GM12801 (cell line): ENCODE measurements around the gene TRAPPC3.

Experiments used
- TF ChIP-seq, protein P1 (sequence below): IDR thresholded peaks from one replicate; pipeline ENCODE4 v1.5.1; 2011; ENCODE audit warnings: control low read depth; ENCODE audit not compliant: insufficient read length; ENCODE audit errors: extremely low read depth

TRAPPC3 gene

DNA sequence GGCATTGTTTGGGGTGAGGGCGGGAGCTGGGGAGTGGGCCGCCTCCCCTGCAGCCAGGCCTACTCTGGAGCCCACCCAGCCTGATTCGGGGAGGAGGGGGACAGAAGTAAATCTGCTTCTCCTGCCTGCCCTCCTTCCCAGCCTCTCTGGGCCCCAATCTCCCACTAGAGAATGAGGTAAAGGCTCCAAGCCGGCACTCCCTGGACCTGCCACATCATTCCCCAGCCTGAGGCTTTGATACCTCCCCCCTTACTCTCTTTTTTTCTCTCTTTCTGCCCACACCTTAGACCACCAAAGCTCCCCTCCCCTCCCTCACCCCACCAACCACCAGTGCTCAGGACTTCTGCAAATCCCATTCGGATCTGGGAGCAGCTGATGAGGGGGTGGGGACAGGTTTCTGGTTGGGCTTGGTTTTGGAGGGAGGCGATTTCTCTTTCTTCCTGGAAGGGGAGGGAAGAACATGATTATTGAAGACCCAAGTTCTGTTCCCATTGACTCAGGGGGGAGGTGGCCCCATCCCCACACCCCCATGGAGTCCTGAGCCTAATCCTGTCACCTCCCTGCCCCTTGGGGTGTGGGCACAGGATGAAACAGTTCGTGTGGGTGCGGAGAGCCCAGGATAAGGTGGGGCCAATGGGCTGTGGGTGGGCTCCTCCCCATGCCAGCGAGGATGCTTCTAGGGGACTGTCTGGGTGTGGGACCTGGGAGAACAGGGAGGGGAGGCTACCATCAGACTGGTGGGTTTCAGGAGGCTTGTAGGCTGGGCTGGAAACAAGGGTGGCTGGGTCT lies 8.0 kb upstream of the TRAPPC3 start:
- TF ChIP-seq, protein P1, sequence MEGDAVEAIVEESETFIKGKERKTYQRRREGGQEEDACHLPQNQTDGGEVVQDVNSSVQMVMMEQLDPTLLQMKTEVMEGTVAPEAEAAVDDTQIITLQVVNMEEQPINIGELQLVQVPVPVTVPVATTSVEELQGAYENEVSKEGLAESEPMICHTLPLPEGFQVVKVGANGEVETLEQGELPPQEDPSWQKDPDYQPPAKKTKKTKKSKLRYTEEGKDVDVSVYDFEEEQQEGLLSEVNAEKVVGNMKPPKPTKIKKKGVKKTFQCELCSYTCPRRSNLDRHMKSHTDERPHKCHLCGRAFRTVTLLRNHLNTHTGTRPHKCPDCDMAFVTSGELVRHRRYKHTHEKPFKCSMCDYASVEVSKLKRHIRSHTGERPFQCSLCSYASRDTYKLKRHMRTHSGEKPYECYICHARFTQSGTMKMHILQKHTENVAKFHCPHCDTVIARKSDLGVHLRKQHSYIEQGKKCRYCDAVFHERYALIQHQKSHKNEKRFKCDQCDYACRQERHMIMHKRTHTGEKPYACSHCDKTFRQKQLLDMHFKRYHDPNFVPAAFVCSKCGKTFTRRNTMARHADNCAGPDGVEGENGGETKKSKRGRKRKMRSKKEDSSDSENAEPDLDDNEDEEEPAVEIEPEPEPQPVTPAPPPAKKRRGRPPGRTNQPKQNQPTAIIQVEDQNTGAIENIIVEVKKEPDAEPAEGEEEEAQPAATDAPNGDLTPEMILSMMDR: no peak

- TF ChIP-seq, protein P1: no peak
These were observed 7.2 kb upstream of the TRAPPC3 start for GRCh38 chr1:36156329-36157114.

DNA sequence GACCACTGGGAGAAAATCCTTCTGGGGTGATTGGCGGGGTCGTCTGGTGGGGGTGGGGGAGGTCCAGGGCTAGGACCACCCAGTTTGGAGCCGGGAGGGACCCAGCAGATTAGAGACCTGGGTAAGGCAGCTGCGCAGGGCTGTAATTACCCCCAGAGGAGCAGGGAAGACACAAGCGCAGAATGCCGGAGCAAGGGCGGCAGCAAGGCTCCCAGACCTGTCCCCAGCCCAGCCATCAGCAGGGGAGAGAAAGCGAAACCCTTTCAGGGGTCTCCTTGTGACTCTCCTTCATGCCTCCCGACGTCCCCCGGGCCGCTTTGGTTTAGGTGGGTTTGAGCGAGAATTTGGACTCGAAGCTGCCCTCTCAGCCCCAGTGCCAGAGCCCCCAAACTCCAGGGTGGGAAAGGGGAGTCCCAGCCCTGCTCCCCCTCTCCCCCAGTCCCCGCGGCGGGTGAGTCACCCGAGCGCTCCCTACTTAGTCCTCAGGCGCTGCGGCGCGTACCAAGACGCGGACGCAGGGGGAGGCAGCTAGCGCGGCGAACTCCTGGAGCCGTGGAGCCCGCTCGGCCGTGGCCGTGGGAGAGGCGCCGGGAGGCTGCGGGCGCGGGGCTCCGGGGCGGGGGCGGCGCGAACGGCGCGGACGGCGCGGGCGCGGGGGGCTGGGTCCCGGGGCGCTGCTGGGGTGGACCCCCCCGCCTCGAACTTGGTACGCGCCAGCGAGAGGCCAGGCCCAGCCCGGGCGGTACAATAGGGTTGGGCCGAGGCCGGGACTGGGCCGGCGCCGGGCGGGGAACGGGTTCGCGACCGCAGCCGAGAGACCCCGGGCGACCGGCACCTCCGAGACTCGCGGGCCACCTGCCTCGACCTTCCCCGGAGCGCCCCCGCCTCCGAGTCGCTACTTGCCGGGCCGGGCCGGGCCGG lies 6.4 kb upstream of the TRAPPC3 start, which contains the start of gene MAP7D1:
TSS of gene MAP7D1 (plus strand) at position 753 of the 921 bp plus-strand sequence. CDS start 258 bp downstream, outside the sequence.
- TF ChIP-seq, protein P1: no peak

DNA sequence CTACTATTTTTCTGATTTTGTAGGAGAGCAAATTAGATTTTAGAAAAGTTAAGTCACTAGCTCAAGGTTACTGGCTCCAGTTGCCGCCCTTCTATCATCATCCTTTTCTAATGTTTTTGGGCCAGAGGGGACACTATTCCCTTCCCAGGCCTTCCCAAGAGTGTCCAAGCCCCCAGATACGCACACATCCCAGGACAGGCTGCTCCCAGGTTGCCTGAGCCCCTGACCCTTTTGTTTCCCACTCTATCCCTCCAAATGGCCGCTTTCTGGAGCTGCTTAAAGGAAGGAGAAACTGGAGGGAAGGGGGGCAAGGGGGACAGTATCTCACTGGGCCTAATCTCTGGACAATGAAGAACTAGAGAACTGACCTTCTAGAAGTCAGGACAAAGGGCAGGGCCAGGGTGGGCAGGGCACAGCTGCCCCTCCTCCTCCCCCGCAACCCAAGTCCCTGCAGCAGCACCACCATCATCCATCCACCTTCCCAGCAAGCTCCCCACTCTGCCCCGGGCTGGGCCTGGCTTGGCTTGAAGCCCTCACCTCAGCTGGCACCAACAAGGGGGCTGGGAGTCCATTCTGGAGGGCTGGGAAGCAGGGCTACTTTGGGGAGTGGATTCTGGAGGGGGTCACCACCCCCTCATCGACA lies 5.6 kb upstream of the TRAPPC3 start:
- TF ChIP-seq, protein P1: no peak

- TF ChIP-seq, protein P1: no peak
These were observed 5.0 kb upstream of the TRAPPC3 start for GRCh38 chr1:36154335-36154734.

DNA sequence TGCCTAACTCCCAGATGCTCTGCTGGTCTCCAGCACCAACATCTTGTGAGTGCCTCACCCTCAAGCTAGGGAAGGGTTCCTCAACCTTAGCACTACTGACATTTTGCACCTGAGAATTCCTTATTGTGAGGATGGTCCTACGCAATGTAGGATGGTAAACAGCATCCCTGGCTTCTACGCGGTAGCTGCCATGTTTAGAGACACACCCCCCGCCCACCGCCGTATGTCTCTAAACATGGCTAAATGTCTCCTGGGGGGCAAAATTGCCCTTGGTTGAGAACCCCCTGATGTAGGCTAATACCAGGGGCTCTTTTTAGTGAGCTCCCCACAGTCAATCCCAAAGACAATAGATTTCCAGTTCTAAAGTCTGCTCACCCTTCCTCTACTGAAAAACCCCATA lies 4.2 kb upstream of the TRAPPC3 start:
- TF ChIP-seq, protein P1: no peak
